ENCODE results near the gene ENGASE.

DNA sequence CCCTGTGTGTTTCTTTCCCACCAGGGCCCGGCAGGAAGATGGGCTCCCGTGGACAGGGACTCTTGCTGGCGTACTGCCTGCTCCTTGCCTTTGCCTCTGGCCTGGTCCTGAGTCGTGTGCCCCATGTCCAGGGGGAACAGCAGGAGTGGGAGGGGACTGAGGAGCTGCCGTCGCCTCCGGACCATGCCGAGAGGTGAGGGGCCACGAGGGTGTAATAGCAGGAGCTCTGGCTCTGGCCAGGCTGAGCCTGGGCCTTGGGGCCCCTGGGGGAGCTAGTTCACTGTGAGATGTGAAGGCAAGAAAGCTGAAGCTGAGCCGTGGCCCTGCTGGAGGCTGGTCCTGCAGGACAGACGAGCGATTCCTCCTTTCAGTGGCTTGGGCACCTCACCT lies 30.7 kb upstream of the ENGASE start:
- TF ChIP-seq POLR2AphosphoS5 (IDR thresholded peaks at IDR 0.05; ENCODE audit: borderline replicate concordance, low read depth, low read length) (no peak), FOXP2 (optimal IDR thresholded peaks at IDR 0.05; ENCODE audit: control extremely low read depth, extremely low read length, insufficient read depth) (no peak)
